RWPE1 (cell line): Measurements from ENCODE around the gene RPL19.
A peak's percentile ranks its signal among the peaks of the same experiment; 100 is the strongest.

Source experiments
- CTCF ChIA-PET: fragments of 350-600 bp; sonication (Branson Sonifier 250); formaldehyde crosslinking; extraction: SDS; loops from one replicate; lab custom pipeline; 2021; lab: Yijun Ruan, JAX
- POLR2A ChIA-PET: fragments of 400-600 bp; formaldehyde crosslinking; extraction: SDS; loops from one replicate; lab custom pipeline; 2020; ENCODE audit warnings: antibody characterized with exemption; ENCODE audit not compliant: low non-redundant PET; lab: Yijun Ruan, JAX
- DNase-seq: peaks from one replicate; pipeline ENCODE4 v3.0.0; 2012; ENCODE audit warnings: low spot score
- H3K27ac ChIP-seq: fragments of 450-650 bp; 2 replicates; pipeline ENCODE4 v1.5.1; 2017
- CTCF ChIP-seq: fragments of 450-650 bp; conservative IDR thresholded peaks from 2 replicates; pipeline ENCODE4 v1.5.1; 2017; ENCODE audit warnings: low read depth, mild to moderate bottlenecking

RPL19 gene

GRCh38 chr17:39200070-39200879 is at the start of gene RPL19:
Gene RPL19 (plus strand): TSS chr17:39200283. CDS start chr17:39200345, 62 bp downstream.
- POLR2A ChIA-PET = interaction anchor here (0.5 to 1.5 kb wide), 7 partner anchors 21 to 251 kb away, joined by 3 to 7 read pairs (median 4); partner anchors contain the start of gene FBXL20
- CTCF ChIA-PET = interaction anchor here (0.7 to 1.1 kb wide), 6 partner anchors 25 to 1107 kb away, joined by 3 to 6 read pairs (median 5); no protein-coding TSS in a partner anchor
- H3K27ac ChIP-seq = peak within 1 kb of the TSS; percentile 88
- no peak for TF ChIP-seq CTCF
- DNase-seq = peak; percentile 84

GRCh38 chr17:39150795-39151149 is 49.3 kb upstream of the RPL19 start:
- ChIA-PET CTCF (interaction anchor here (0.7 to 4.8 kb wide), 2 partner anchors 14 to 167 kb away, joined by 5 to 91 read pairs; no protein-coding TSS in a partner anchor), POLR2A (no interaction called here)
- H3K27ac ChIP-seq = no peak overlapping the region
- no peak for DNase-seq
- no peak for TF ChIP-seq CTCF

- no peak for DNase-seq
- TF ChIP-seq CTCF = no peak
- POLR2A ChIA-PET = interaction anchor here (0.7 kb wide), 1 partner anchor 77 kb away, joined by 4 read pairs; no protein-coding TSS in a partner anchor
- peak within 1 kb of the TSS; percentile 90; the same call in 1 of the 2 replicates for H3K27ac ChIP-seq
- CTCF ChIA-PET = interaction anchor here (0.7 to 4.8 kb wide), 2 partner anchors 13 to 167 kb away, joined by 5 to 91 read pairs; no protein-coding TSS in a partner anchor
Observed at GRCh38 chr17:39151150-39151942, 48.7 kb upstream of the RPL19 start, which contains the start of gene PLXDC1. Gene PLXDC1 (minus strand): TSS chr17:39151637. CDS start chr17:39151437, 200 bp downstream.

- peak overlapping the region; percentile 90 for H3K27ac ChIP-seq
- CTCF ChIA-PET = interaction anchor here (0.6 to 4.8 kb wide), 17 partner anchors 8 to 333 kb away, joined by 3 to 91 read pairs (median 5); partner anchors contain the start of gene FBXO47
- no peak for DNase-seq
- no peak for TF ChIP-seq CTCF
- POLR2A ChIA-PET = interaction anchor here (0.5 to 0.7 kb wide), 2 partner anchors 77 to 146 kb away, joined by 3 to 4 read pairs; no protein-coding TSS in a partner anchor
Observed at GRCh38 chr17:39151943-39152818, 47.9 kb upstream of the RPL19 start.

- DNase-seq = peak; percentile 84
- CTCF ChIA-PET = interaction anchor here (0.6 to 4.8 kb wide), 14 partner anchors 10 to 284 kb away, joined by 3 to 91 read pairs (median 5); partner anchors contain the start of genes FBXO47 and LASP1
- peak overlapping the region; percentile 90 for H3K27ac ChIP-seq
- no peak for TF ChIP-seq CTCF
- POLR2A ChIA-PET = interaction anchor here (0.7 kb wide), 1 partner anchor 285 kb away, joined by 3 read pairs; no protein-coding TSS in a partner anchor
Observed at GRCh38 chr17:39153599-39154051, 46.5 kb upstream of the RPL19 start.
